Stimulated activated CD4-positive, alpha-beta T cell treated with anti-CD3 and anti-CD28 coated beads, TNF-alpha, amount 100 ng/mL, for 1 hour (primary cell): ENCODE data around the gene GNPDA2.
"Not testable (repeated sequence)": the region's sequence is repeated elsewhere in the genome, so short reads cannot be mapped to it uniquely, and the experiment has no call there.

Source experiments
- DNase-seq, 3 donors: peaks; one replicate each; pipeline ENCODE4 v3.0.0-alpha.2; 2020; ENCODE audit warnings: low read depth in 3 of 3, low spot score in 1 of 3

GNPDA2 gene

GRCh38 chr4:44726038-44726871 lies at the start of gene GNPDA2:
Gene GNPDA2, minus strand, starts transcription at chr4:44726556. Its CDS starts 4,349 bp downstream, at chr4:44722207.
- DNase-seq, result peak; percentile 41 to 63 (median 59)

DNA sequence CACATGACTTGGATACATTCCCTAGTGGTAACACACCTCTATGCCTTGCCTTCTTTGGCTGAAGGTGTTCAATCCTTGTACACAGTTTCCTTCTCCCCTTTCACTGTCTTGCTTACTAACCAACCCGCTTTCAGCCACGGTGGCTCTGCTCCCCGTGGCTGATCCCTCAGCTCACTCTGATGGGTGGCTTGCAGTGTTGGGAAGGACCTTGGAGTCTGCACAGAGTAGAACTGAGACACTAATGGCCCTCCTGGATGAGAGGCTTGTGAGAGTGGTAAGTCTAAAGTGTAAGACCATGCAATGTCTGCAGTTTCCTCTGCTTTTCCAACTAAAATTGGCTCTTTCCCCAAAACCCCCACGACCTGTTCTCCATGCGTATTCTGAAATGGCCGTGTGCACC lies 46.0 kb upstream of the GNPDA2 start:
- DNase-seq, result no peak

DNA sequence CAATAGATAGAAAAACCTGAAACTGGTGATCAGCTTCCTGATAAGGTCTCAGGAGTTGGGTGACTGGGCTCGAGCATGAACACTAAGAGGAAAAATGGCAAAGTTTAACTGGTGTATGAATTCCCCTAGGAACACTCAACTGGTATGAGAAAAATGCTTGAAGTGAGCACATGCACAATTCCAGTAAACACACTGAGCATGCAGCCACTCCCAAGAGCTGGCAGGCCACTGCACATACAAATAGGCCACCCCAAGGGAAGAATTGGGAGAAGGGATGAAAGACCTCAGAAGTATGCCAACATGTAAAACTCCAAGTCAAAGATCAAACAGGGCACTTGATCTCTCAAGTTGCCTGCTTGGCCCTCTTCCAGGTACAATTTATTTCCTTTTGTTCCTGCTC lies 45.4 kb upstream of the GNPDA2 start:
- no peak for DNase-seq

DNA sequence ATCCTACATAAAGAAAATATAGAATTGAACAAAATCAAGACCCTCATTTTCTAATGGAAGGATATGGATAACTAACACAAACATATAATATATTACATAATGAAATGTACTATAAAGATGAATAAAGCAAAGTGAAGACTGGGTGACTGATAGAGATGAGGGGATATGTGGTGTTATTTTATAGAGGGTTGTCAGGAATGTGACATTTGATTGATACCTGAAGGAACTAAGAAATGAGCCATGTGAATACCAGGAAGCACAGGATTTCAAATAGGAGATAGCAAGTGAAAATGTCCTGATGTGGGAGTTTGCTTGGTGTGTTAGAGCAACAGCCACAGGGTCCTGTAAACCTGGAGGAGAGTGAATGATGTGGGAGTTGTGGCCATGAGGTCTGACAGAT lies 40.1 kb upstream of the GNPDA2 start:
- no peak for DNase-seq

DNA sequence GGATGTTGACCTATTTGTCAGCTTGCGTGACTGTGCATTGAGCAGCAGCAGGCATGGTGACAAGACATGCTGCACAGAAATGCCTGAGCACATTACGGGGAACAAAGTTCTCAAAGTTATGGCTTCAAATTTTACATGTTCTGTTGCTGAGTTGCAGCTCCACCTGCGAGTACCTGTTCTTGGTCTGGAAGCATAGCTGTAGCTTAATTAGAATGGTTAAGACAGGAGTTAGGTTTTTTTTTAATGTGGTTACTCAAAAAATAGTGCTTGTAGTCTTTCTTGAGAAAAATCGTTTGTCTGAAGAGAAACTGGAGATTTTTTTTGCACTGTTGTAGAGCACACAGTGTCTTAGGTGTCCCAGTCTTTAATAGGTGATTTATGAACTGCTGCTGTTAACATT lies 38.8 kb upstream of the GNPDA2 start:
- DNase-seq, result no peak

DNA sequence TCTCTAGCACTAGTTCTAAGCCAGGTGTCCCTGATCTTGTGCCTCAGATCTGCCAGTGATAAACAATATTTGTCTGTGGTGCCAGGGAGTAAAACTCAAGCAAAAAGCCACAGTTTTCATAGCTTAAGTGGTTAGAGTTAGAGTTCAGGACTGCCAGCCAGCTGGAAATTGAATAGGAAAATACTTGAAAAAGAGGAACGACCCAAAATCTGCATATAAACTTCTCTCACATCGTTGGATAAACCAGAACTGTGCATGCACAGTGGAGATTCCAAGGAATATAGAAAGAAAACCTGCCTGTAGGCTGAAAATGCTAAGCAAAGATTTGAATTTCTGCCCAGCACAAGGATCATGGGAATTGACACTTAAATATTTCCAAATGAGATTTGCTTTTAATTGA lies 35.0 kb upstream of the GNPDA2 start:
- no peak for DNase-seq

GRCh38 chr4:44760142-44760898 lies 34.0 kb upstream of the GNPDA2 start:
- DNase-seq, result no peak

- no peak for DNase-seq
Measured at GRCh38 chr4:44756559-44756958, 30.2 kb upstream of the GNPDA2 start.

DNA sequence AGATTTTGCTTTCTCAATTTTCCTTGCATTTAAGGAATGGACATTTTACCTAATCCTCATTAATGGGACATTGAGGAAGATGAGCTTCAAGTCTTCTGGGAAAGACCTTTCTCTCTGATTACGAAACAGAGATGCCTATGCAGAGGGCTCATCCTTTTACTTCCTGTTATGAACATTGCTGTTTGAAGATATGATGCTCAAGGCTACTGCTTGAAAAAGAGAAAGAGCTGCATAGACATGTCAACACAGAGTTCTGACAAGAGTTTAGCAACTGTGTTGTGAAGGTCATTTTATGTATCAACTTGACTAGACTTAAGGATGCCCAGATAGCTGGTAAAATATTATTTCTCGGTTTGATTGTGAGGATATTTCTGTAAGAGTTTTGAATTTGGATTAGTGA lies 13.8 kb upstream of the GNPDA2 start:
- DNase-seq, result no peak

DNA sequence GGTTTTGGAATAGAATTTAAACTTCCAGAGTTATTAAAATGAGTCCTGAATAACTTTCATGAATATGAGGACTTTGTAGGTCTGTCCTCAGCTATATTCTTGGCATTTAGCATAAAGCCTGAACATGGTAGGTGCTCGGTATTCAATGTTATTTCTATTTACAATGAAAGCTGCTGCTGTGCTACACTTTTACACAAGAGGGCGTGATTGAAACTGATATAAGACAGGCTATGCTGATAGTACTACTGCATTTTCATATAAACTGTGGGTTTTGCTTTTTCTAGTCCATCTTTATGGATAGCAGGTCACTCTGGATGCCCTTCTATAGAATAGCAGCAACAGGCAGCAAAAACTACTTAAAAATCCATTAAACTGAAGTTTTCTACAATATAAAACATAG lies 12.3 kb upstream of the GNPDA2 start:
- DNase-seq, result no peak

DNA sequence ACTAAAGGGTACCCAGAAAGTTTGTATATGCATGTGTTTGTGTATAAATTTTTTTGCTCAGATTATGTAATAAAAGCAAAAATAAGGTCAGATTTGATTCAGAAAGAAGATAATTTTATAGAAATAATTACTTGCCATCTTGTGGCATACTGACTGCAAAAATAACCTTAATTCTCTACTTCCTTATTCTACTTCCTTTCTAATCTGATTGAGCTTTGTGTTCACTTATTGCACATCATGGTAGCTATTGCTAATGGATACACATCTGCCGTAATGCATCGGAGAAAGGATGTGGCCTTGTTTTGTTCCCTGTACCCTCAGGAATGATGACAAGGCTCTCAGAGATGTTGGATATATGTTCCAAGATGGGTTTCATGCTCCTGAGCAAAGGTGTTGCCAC lies 10.5 kb upstream of the GNPDA2 start:
- DNase-seq, result no peak

DNA sequence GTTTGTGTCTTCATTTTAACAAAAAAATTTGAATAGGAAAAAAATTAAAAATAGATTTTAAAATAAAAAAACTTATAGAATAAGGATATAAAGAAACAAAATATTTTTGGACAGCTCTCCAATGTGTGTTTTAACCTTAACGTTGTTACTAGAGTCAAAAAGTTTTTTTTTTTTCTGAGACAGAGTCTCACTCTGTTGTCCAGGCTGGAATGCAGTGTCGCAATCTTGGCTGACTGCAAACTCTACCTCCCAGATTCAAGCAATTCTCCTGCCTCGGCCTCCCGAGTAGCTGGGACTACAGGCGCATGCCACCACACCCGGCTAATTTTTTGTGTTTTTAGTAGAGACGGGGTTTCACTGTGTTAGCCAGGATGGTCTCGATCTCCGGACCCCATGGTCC lies 2.3 kb upstream of the GNPDA2 start:
- not testable (repeated sequence) for DNase-seq

- DNase-seq, result no peak
Measured at GRCh38 chr4:44727471-44727870, 1.1 kb upstream of the GNPDA2 start.

- no peak for DNase-seq
Measured at GRCh38 chr4:44725726-44726037, 674 bp downstream of the GNPDA2 start.

DNA sequence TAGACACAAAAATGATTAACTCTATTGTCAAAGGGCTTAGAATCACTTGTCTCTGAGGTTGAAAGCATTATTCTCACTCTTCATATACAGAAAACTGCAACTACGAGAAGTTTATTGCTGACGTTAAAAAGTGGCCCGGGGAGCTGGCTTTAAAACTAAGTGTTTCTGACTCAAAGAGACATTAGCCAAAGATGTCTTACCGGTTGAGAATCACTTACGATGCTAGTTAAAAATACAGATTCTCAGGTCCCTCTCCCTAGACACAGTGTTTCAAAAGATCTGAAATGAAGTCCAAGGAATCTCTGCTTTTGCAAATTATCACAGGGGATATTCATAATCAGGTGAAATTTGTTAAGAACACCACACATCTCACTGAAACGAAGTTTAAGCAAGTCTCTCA lies 1.2 kb downstream of the GNPDA2 start:
- no peak for DNase-seq

DNA sequence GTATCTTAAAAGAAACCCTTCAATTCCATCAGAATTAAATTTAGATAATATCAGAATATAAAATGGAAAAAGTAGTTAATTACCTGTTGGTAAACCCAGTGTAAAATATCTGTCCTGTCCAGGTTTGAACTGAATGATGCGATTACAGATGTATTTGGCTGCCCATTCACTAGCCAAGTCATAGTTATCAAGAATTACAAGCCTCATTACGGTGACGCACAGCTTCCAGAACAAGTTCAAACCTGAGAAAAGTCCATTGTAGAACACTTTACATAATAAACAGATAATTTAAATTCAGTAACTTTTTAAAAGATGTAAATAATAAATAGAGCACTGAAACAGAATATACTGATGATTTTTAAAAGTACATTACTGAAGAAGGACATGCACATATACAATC lies 4.4 kb downstream of the GNPDA2 start:
- no peak for DNase-seq

DNA sequence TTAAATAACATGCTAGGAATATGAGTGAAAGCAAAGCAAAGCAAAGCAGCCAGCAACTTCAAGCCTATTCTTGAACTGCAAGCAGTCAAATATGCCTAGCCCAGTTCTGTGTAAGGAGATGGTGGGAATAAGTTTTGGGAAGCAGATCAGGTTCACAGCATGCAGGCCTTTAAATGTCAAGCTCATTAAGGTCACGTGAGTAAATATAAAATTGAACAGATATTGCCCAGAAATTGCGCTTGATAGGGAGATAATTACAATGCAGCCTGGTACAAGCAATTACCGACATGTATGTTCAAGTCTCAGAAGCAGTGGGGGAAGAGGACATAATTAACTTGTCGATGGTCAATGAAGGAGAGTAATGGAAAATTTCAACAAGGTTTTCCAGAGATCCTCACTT lies 6.0 kb downstream of the GNPDA2 start:
- DNase-seq, result no peak

DNA sequence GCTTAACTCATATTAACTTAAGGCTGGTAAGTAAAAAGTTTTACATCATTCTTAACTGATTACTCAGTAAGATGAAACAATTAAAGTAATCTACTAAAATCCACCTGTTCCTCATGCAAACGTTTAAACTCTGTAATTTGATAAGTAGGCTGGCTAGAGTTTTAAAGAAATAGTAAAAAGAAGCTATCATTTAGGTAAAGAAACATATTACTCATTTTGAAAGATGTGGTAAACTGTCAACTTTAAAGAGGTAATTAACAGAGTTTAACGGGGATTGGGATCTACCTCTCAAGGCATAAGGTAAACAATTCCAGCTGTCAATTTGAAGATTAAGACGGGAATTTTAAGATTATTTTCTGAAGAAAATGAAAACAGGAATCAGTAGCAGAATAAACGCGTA lies 9.8 kb downstream of the GNPDA2 start:
- DNase-seq, result no peak

- DNase-seq, result no peak
Measured at GRCh38 chr4:44713125-44713524, 13.2 kb downstream of the GNPDA2 start.

- DNase-seq, result no peak
Measured at GRCh38 chr4:44704673-44705072, 21.7 kb downstream of the GNPDA2 start.

- no peak for DNase-seq
Measured at GRCh38 chr4:44701037-44701436, 25.3 kb downstream of the GNPDA2 start.

- DNase-seq, result no peak
Measured at GRCh38 chr4:44700427-44700826, 25.9 kb downstream of the GNPDA2 start.

GRCh38 chr4:44684648-44685047 lies 41.7 kb downstream of the GNPDA2 start:
- no peak for DNase-seq
